Large intestine (tissue), 3 donors: ENCODE data around the gene WDFY2. TPM values are rescaled to one million over a fixed set of nuclear protein-coding genes. Genes with fewer than 3 reads are reported as not detected.

Source experiments
- DNase-seq, 2 donors: peaks; one replicate each; pipeline versions ENCODE4 v3.0.0 to v3.0.0-alpha.2; 2013
- H3K27ac ChIP-seq: one replicate; pipeline ENCODE4 v1.5.1; 2013; ENCODE audit warnings: low read length
- H3K27me3 ChIP-seq: 2 replicates; pipeline ENCODE4 v1.6.1; 2013; ENCODE audit warnings: low read length; ENCODE audit not compliant: control insufficient read depth, insufficient read depth
- H3K36me3 ChIP-seq: 2 replicates; pipeline ENCODE4 v1.6.1; 2013; ENCODE audit warnings: low read length; ENCODE audit not compliant: control insufficient read depth, insufficient read depth
- H3K4me1 ChIP-seq: one replicate; pipeline ENCODE4 v1.6.1; 2013; ENCODE audit warnings: low read length; ENCODE audit not compliant: control insufficient read depth, insufficient read depth
- H3K4me3 ChIP-seq: one replicate; pipeline ENCODE4 v1.5.1; 2013; ENCODE audit warnings: low read length
- H3K9me3 ChIP-seq: one replicate; pipeline ENCODE4 v1.6.1; 2013; ENCODE audit warnings: mild to moderate bottlenecking, low read depth, low read length, moderate library complexity; ENCODE audit not compliant: control insufficient read depth
- WGBS: methylation state at CpG from one replicate; pipeline ENCODE4 v1.1.5; 2013; ENCODE audit warnings: low lambda C conversion rate; ENCODE audit not compliant: insufficient coverage; 5-methylcytosine and 5-hydroxymethylcytosine counted together
- polyA plus RNA-seq: library from polyadenylated mRNA; unstranded; fragments of 120-200 nt; gene quantifications from one replicate; pipeline ENCODE4 v1.2.1, GENCODE V29; 2013

WDFY2 gene
- polyA plus RNA-seq, 1 donor: 7.2 TPM

DNA sequence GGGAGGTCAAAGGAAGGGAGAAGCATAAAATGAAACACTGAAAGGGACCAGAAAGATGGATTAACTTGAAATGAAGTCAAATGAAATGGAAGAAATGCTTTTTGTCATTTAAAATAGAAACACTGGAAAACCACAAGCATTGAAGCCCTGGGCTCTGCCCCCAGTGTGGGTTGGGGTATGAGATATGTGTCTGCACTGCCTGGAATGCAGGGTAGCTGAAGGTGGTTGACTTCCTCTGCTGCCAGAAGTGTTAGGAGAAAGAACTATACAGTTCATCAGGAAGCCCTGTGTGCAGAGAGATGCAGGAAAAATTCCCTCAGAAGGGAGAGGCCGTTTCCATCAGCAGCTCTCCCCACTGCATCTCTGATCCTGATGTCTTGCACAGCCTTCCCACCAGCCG is 150.5 kb downstream of the WDFY2 start:
- WGBS: no CpG with 5 or more reads among the region's 2 CpGs
- Histone ChIP-seq H3K27ac (no peak overlapping the region), H3K4me3 (no peak overlapping the region), H3K4me1 (peaks cover 17% of the 10 kb centered on the region), H3K36me3 (no peaks in the 10 kb centered on the region), H3K27me3 (no peaks in the 10 kb centered on the region), H3K9me3 (no peaks in the 10 kb centered on the region)
- no peak for DNase-seq

DNA sequence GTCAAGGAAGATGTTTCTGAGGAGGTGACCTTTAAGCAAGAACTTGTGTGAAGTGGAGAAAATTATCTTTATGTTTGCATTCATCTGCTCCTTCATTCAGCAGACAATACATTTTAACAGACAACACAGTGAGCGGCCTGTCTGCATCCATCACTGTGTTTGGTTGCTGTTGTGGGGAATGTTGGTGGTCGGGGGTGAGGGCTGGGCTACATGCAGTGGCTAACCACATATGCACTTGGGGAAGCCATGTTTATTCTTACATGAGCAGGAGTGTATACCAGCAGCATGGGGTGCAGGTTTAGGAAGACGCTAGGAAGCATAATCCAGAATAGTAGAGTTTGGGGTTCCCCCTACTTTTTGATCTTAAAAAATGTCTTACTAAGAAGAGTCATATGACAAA is 153.3 kb downstream of the WDFY2 start:
- DNase-seq: no peak
- WGBS: 100% methylated on average over 1 of the region's 3 CpGs
- Histone ChIP-seq H3K4me3 (no peak overlapping the region), H3K27me3 (no peaks in the 10 kb centered on the region), H3K4me1 (no peaks in the 10 kb centered on the region), H3K27ac (no peak overlapping the region), H3K36me3 (no peaks in the 10 kb centered on the region), H3K9me3 (no peaks in the 10 kb centered on the region)

DNA sequence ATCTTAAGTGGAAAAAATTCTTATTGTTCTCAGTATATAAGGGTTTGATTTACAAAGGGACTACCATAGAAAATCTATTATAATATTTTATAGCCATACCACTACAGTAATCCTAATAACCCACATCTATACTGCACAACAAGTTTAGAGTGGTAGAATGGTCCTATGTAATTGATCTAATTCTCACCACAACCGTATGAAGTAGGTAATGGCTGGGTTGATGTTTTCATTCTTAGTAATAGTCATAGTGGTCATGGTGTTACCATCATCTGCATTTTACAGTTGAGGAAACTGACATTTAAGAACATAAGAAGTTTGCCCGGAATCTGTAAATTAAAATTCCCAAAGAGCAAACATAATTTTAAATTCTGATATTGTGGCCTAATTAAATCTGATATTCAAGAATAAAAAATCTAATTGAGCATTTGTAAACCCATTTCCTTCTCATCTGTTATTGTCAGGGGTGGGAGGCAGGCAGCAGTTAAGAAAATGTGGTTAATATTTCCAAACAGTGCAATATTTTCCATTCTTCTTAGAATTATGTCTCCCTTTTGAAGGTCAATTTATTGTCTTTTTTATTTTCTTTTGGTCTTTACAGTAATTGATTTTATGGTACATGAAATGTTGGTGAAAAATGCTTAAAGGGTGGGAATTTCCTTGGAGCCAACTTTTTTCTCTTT is 154.1 kb downstream of the WDFY2 start:
- no peak for DNase-seq
- no peak overlapping the region for H3K27ac ChIP-seq
- H3K4me1 ChIP-seq: no peaks in the 10 kb centered on the region
- WGBS: 100% methylated on average over 1 of the region's 2 CpGs
- no peak overlapping the region for H3K4me3 ChIP-seq
- H3K36me3 ChIP-seq: no peaks in the 10 kb centered on the region
- H3K9me3 ChIP-seq: no peaks in the 10 kb centered on the region
- no peaks in the 10 kb centered on the region for H3K27me3 ChIP-seq

DNA sequence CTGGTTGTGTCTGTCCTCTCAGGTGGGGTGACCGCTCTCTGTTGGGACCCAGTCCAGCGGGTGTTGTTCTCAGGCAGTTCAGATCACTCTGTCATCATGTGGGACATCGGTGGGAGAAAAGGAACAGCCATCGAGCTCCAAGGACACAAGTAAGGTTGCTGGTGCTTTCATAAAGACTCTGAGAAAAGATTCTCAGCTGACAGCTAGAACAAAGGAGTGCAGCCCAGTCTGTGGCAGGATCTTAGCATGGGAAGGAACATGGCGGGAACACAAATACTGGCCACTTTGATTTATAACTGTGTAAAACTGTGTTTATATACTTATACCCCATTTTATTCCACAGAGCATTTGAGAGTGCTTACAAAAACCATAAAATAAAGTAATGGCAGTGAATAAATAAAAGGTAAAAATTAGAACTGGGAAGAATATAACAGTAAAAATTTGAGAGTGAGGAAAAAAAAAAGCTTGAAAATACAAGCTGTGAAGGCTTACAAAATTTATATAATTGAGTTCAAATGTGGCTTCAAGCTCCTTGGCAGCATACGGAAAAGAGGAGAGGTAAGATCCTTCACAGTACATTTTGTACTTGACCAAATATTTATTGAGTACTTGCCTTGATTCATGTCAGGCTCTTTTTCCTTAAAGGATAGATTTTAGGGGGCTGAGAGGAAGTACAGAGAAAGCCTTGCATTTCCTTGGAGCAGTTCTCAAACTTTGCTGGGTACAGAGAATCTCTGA is 154.9 kb downstream of the WDFY2 start:
- Histone ChIP-seq H3K27me3 (no peaks in the 10 kb centered on the region), H3K36me3 (no peaks in the 10 kb centered on the region), H3K27ac (no peak overlapping the region), H3K4me3 (no peak overlapping the region), H3K4me1 (no peaks in the 10 kb centered on the region), H3K9me3 (no peaks in the 10 kb centered on the region)
- 100% methylated on average over 1 of the region's 6 CpGs for WGBS
- no peak for DNase-seq

DNA sequence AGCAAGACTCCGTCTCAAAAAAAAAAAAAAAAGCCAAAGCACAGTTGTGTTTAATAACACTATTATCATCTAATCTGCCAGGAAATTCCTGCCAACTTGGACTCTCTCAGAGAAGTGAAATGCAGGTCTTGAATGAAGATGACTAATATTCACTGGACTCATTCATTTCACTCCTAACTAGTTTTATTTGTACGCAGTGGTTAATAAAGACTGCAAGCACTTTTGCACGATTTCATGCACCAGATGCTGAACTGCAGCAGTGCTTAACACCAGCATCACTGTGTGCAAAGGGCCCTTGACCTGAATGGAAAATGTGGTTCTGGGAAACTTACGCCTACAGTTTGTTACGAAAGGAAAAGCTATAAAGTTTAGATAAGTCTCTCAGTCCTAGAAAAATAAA is 156.4 kb downstream of the WDFY2 start:
- no peaks in the 10 kb centered on the region for H3K36me3 ChIP-seq
- H3K27ac ChIP-seq: no peak overlapping the region
- no peak overlapping the region for H3K4me3 ChIP-seq
- no peaks in the 10 kb centered on the region for H3K9me3 ChIP-seq
- no peaks in the 10 kb centered on the region for H3K4me1 ChIP-seq
- WGBS: 75% methylated on average over 2 of the region's 5 CpGs
- DNase-seq: peak in 1 of 2 donors; percentile 39
- H3K27me3 ChIP-seq: no peaks in the 10 kb centered on the region

DNA sequence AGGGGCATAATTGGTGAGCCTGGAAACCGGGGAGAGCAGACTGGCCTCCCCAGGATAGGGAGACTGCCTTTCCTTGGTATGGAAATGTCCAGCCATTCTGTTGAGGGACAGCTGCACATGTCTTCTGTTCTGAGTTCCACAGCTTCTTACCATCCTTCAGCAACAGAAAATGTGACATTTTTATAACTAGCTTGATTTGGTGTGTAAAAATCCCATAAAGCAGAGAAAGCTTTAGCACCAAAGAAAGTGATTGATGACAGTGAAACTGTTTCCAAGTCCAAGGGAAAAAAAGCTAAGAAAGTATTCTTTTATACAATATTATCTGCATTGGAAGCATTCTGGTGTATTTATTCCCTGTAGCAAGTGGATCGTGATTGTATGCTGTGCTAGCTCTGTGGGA is 157.8 kb downstream of the WDFY2 start:
- H3K27me3 ChIP-seq: no peaks in the 10 kb centered on the region
- 100% methylated on average over 1 of the region's 2 CpGs for WGBS
- no peaks in the 10 kb centered on the region for H3K9me3 ChIP-seq
- no peaks in the 10 kb centered on the region for H3K4me1 ChIP-seq
- H3K36me3 ChIP-seq: no peaks in the 10 kb centered on the region
- H3K27ac ChIP-seq: no peak overlapping the region
- no peak overlapping the region for H3K4me3 ChIP-seq
- no peak for DNase-seq

DNA sequence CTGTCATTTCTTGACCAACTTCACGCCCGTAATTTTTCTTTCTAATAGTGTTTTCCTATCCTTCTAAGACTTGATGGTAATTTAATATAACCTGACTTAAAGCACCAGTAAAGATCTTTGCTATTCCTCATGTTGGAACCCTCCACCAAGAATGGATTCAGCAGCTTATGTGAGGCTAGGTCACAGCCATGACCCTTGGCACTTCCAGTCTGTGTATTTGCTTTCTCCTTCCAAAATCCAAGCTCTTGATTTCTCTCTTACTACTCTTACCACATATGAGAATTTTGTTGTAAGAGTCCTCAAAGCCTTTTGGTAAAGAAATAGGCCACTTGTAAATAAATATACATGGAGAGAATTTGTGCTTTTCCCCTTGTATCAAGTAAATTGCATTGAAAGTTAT is 158.3 kb downstream of the WDFY2 start:
- Histone ChIP-seq H3K4me1 (no peaks in the 10 kb centered on the region), H3K36me3 (no peaks in the 10 kb centered on the region), H3K27ac (no peak overlapping the region), H3K9me3 (no peaks in the 10 kb centered on the region), H3K4me3 (no peak overlapping the region), H3K27me3 (no peaks in the 10 kb centered on the region)
- WGBS: 100% methylated on average over 2 of the region's 2 CpGs
- DNase-seq: no peak

DNA sequence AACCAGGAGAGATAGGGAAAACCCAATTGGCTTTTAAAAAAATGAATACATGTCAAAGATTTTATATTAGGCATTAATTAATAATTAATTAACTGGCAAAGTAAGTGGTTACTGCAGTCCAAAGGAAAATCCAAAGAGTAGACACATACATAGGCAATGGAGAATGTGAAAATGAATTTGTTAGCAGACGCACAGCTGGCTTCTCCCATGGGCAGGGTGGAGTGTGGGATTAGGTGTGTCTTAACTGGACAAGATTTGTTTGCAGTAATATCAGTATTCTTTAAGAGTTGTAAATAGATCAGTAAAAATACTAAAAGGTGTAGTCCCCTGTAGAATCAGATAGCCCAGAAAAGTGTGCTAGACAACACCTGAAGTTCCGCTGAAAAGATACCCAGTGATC is 161.0 kb downstream of the WDFY2 start:
- Histone ChIP-seq H3K9me3 (peaks cover 8% of the 10 kb centered on the region), H3K4me1 (no peaks in the 10 kb centered on the region), H3K36me3 (peaks cover 3% of the 10 kb centered on the region), H3K27ac (no peak overlapping the region), H3K27me3 (no peaks in the 10 kb centered on the region), H3K4me3 (no peak overlapping the region)
- WGBS: 83% methylated on average over 1 of the region's 2 CpGs
- DNase-seq: no peak

DNA sequence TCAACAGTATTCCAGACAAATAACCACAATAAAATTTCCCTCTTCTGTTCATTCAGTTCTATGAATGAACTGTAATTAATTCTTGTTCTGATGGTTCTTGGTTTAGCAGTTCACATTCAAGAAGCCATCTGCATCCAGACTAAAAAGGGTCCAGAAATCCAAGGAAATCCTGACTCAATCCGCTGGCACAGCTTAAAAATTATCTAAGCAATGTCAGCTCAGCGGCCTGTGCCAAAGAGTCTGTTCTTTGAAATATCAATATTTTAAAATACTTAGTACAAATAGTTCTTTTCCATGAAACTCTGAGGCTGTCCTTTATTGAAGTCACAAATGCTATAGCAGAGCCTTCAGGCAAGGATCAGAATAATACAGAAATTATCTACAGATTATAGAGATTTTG is 162.5 kb downstream of the WDFY2 start:
- peaks cover 8% of the 10 kb centered on the region for H3K9me3 ChIP-seq
- no peak overlapping the region for H3K27ac ChIP-seq
- peaks cover 3% of the 10 kb centered on the region for H3K36me3 ChIP-seq
- H3K4me3 ChIP-seq: no peak overlapping the region
- DNase-seq: no peak
- no peaks in the 10 kb centered on the region for H3K27me3 ChIP-seq
- H3K4me1 ChIP-seq: no peaks in the 10 kb centered on the region
- WGBS: no CpG with 5 or more reads among the region's 2 CpGs

DNA sequence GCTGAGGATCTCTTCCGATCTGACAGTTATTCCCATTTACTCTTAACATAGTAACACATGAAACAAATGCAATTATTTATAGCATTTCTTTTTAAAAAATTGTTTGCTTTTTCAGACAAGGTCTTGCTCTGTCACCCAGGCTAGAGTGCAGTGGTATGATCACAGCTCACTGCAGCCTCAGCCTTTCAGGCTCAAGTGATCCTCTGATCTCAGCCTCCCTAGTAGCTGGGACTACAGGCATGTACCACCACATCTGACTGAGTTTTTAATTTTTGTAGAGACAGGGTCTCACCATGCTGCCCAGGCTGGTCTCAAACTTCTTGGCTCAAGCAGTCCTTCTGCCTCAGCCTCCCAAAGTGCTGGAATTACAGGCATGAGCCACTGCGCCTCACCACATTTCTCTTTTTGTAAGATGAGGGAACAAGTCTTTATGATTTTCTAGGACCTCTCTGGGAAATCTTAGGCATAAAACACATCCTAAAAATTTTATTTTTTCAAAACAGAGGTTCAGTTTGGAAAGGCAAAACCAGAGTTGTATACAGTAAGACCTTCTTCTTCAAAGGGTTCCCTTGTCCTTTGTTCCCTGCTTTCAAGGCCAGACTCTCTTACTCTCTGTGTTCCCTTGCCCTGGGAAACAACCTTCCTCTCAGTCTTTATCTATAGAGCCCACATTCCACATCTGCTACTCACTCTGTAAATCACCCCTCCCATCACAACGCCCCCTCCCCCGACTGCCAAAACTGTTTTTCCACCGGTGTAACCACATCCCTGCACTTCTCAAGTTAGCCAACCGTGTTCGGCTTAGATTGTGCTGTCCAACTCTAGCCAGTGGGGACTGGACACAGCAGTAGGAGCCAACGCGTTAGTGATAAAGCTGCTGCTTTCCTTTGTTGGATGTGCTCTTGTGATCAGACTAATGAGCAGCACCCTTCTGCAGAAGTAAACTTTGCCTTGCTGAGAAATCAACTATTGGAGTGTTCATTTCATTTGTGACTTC is 163.5 kb downstream of the WDFY2 start:
- 100% methylated on average over 1 of the region's 9 CpGs for WGBS

More for the DNA sequence above, 163.5 kb downstream of the WDFY2 start:
- H3K36me3 ChIP-seq: peaks cover 3% of the 10 kb centered on the region
- H3K4me1 ChIP-seq: no peaks in the 10 kb centered on the region
- H3K9me3 ChIP-seq: peaks cover 8% of the 10 kb centered on the region
- H3K4me3 ChIP-seq: no peak overlapping the region
- no peak for DNase-seq
- H3K27ac ChIP-seq: no peak overlapping the region
- H3K27me3 ChIP-seq: no peaks in the 10 kb centered on the region
